Mucosa of stomach (tissue), 1 donor: ENCODE results near the gene FGF10.

Experiments
- H3K27me3 ChIP-seq: one replicate; pipeline ENCODE4 v1.7.0; 2013; ENCODE audit warnings: mild to moderate bottlenecking, low read length; ENCODE audit not compliant: control insufficient read depth, insufficient read depth
- H3K36me3 ChIP-seq: one replicate; pipeline ENCODE4 v1.7.0; 2013; ENCODE audit warnings: low read length; ENCODE audit not compliant: control insufficient read depth, insufficient read depth
- H3K4me1 ChIP-seq: one replicate; pipeline ENCODE4 v1.7.0; 2013; ENCODE audit warnings: mild to moderate bottlenecking, low read length; ENCODE audit not compliant: control insufficient read depth, insufficient read depth
- H3K4me3 ChIP-seq: one replicate; pipeline ENCODE4 v1.7.0; 2013; ENCODE audit warnings: low read length
- H3K9ac ChIP-seq: one replicate; pipeline ENCODE4 v1.7.0; 2013; ENCODE audit warnings: mild to moderate bottlenecking, low read length, moderate library complexity
- H3K9me3 ChIP-seq: one replicate; pipeline ENCODE4 v1.7.0; 2013; ENCODE audit warnings: mild to moderate bottlenecking, low read length, moderate library complexity; ENCODE audit not compliant: control insufficient read depth
- donor health status: Pancreatic carcinoma.

FGF10 gene

GRCh38 chr5:44336708-44337107 lies 52.5 kb downstream of the FGF10 start:
- Histone ChIP-seq H3K27me3 (no peaks in the 10 kb centered on the region), H3K4me1 (no peaks in the 10 kb centered on the region), H3K4me3 (no peak overlapping the region), H3K36me3 (no peaks in the 10 kb centered on the region), H3K9me3 (no peaks in the 10 kb centered on the region), H3K9ac (no peak overlapping the region)

GRCh38 chr5:44334622-44335021 lies 54.6 kb downstream of the FGF10 start:
- Histone ChIP-seq H3K36me3 (no peaks in the 10 kb centered on the region), H3K27me3 (no peaks in the 10 kb centered on the region), H3K9ac (no peak overlapping the region)

GRCh38 chr5:44332285-44332971 lies 56.8 kb downstream of the FGF10 start:
- Histone ChIP-seq H3K9ac (no peak overlapping the region), H3K9me3 (no peaks in the 10 kb centered on the region), H3K27me3 (no peaks in the 10 kb centered on the region), H3K4me3 (no peak overlapping the region), H3K36me3 (no peaks in the 10 kb centered on the region), H3K4me1 (no peaks in the 10 kb centered on the region)

More at GRCh38 chr5:44334622-44335021, 54.6 kb downstream of the FGF10 start:
- no peaks in the 10 kb centered on the region for H3K9me3 ChIP-seq
- no peaks in the 10 kb centered on the region for H3K4me1 ChIP-seq
- H3K4me3 ChIP-seq = no peak overlapping the region

- H3K9me3 ChIP-seq = no peaks in the 10 kb centered on the region
- H3K9ac ChIP-seq = no peak overlapping the region
Measured at GRCh38 chr5:44331471-44332050, 57.7 kb downstream of the FGF10 start.

GRCh38 chr5:44329716-44330115 lies 59.5 kb downstream of the FGF10 start:
- no peak overlapping the region for H3K9ac ChIP-seq
- no peak overlapping the region for H3K4me3 ChIP-seq

More at GRCh38 chr5:44331471-44332050, 57.7 kb downstream of the FGF10 start:
- no peaks in the 10 kb centered on the region for H3K36me3 ChIP-seq
- no peaks in the 10 kb centered on the region for H3K4me1 ChIP-seq
- H3K27me3 ChIP-seq = no peaks in the 10 kb centered on the region
- no peak overlapping the region for H3K4me3 ChIP-seq

GRCh38 chr5:44321144-44321725 lies 68.0 kb downstream of the FGF10 start:
- no peaks in the 10 kb centered on the region for H3K4me1 ChIP-seq
- H3K9me3 ChIP-seq = no peaks in the 10 kb centered on the region
- H3K36me3 ChIP-seq = no peaks in the 10 kb centered on the region
- no peaks in the 10 kb centered on the region for H3K27me3 ChIP-seq
- no peak overlapping the region for H3K9ac ChIP-seq
- H3K4me3 ChIP-seq = no peak overlapping the region

More at GRCh38 chr5:44329716-44330115, 59.5 kb downstream of the FGF10 start:
- Histone ChIP-seq H3K9me3 (no peaks in the 10 kb centered on the region), H3K36me3 (no peaks in the 10 kb centered on the region), H3K4me1 (no peaks in the 10 kb centered on the region), H3K27me3 (no peaks in the 10 kb centered on the region)

- Histone ChIP-seq H3K4me1 (no peaks in the 10 kb centered on the region), H3K4me3 (no peak overlapping the region), H3K9ac (no peak overlapping the region), H3K9me3 (no peaks in the 10 kb centered on the region), H3K27me3 (no peaks in the 10 kb centered on the region), H3K36me3 (no peaks in the 10 kb centered on the region)
Measured at GRCh38 chr5:44320188-44320587, 69.0 kb downstream of the FGF10 start.

GRCh38 chr5:44318883-44319282 lies 70.3 kb downstream of the FGF10 start:
- Histone ChIP-seq H3K27me3 (no peaks in the 10 kb centered on the region), H3K4me1 (no peaks in the 10 kb centered on the region), H3K4me3 (no peak overlapping the region), H3K9me3 (no peaks in the 10 kb centered on the region), H3K9ac (no peak overlapping the region), H3K36me3 (no peaks in the 10 kb centered on the region)

GRCh38 chr5:44312374-44312773 lies 76.8 kb downstream of the FGF10 start:
- H3K9ac ChIP-seq = no peak overlapping the region
- H3K9me3 ChIP-seq = no peaks in the 10 kb centered on the region
- H3K4me3 ChIP-seq = no peak overlapping the region
- no peaks in the 10 kb centered on the region for H3K4me1 ChIP-seq
- H3K36me3 ChIP-seq = no peaks in the 10 kb centered on the region
- no peaks in the 10 kb centered on the region for H3K27me3 ChIP-seq

- Histone ChIP-seq H3K36me3 (no peaks in the 10 kb centered on the region), H3K27me3 (no peaks in the 10 kb centered on the region), H3K4me1 (no peaks in the 10 kb centered on the region), H3K9me3 (no peaks in the 10 kb centered on the region), H3K9ac (no peak overlapping the region), H3K4me3 (no peak overlapping the region)
Measured at GRCh38 chr5:44300551-44300950, 88.7 kb downstream of the FGF10 start.

GRCh38 chr5:44299394-44299793 lies 89.8 kb downstream of the FGF10 start:
- no peaks in the 10 kb centered on the region for H3K9me3 ChIP-seq
- H3K4me3 ChIP-seq = no peak overlapping the region
- no peak overlapping the region for H3K9ac ChIP-seq
- no peaks in the 10 kb centered on the region for H3K27me3 ChIP-seq
- H3K36me3 ChIP-seq = no peaks in the 10 kb centered on the region
- no peaks in the 10 kb centered on the region for H3K4me1 ChIP-seq

- Histone ChIP-seq H3K4me3 (no peak overlapping the region), H3K4me1 (no peaks in the 10 kb centered on the region), H3K27me3 (no peaks in the 10 kb centered on the region), H3K9me3 (no peaks in the 10 kb centered on the region), H3K9ac (no peak overlapping the region), H3K36me3 (no peaks in the 10 kb centered on the region)
Measured at GRCh38 chr5:44294516-44294915, 94.7 kb downstream of the FGF10 start.
